ENCODE measurements around the gene MBD3.

MBD3 gene

GRCh38 chr19:1618157-1619093 is 25.8 kb upstream of the MBD3 start:
- peak; percentile 24 for DNase-seq

GRCh38 chr19:1616875-1617274 is 24.2 kb upstream of the MBD3 start:
- no peak for DNase-seq

- no peak for DNase-seq
Measured at GRCh38 chr19:1616396-1616795, 23.7 kb upstream of the MBD3 start.

- no peak for DNase-seq
Measured at GRCh38 chr19:1615156-1615765, 22.6 kb upstream of the MBD3 start.

GRCh38 chr19:1613808-1614570 is 21.3 kb upstream of the MBD3 start:
- DNase-seq: no peak

DNA sequence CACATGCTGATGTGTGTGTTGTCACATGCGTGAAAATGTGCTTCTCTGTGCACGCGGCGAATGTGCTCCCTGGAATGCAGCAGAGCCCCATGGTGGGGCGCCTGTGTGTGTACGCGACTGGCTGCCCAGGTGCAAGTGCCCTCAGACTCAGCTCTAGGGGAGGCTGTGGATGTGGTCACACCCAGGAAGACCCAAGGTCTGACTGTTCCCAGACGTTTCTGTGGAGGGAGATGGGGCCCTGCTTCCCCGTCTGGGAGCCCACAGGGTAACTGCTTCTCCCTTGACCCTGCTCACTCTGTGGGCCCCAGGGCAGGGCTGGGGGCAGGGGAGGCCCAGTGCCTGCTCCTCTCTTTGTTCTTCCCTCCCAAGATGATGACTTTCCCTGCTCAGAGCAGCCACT is 20.5 kb upstream of the MBD3 start:
- DNase-seq: no peak

DNA sequence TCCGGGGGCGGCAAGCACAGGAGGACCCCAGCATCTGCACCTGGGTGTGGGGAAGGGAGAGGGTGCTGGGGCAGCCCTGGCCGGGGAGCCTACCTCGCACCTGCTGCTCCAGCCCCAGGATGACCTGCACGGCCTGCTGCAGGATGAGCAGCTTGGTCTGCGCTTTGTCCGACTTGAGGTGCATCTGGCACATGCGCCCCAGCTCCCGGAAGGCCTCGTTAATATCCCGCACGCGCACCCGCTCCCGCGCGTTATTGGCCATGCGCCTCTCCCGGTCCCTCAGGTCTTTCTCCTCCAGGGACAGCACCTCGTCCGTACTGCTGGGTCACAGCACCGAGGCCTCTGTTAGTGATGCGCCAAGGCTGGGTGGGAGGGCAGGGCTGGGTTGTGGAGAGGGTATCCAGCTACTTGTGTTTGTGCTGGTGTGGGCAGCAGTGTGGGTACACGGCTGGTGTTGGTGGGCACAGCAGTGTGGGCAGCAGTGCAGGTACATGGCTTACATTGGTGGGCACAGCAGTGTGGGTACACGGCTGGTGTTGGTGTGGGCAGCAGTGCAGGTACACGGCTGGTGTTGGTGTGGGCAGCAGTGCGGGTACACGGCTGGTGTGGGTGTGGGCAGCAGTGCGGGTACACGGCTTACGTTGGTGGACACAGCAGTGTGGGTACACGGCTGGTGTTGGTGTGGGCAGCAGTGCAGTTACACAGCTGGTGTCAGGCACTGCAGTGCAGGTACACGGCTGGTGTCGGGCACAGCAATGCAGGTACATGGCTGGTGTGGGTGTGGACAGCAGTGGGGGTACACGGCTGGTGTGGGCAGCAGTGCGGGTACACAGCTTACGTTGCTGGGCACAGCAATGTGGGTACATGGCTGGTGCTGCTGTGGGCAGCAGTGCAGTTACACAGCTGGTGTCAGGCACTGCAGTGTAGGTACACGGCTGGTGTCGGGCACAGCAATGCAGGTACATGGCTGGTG is 19.7 kb upstream of the MBD3 start:
- DNase-seq: no peak

DNA sequence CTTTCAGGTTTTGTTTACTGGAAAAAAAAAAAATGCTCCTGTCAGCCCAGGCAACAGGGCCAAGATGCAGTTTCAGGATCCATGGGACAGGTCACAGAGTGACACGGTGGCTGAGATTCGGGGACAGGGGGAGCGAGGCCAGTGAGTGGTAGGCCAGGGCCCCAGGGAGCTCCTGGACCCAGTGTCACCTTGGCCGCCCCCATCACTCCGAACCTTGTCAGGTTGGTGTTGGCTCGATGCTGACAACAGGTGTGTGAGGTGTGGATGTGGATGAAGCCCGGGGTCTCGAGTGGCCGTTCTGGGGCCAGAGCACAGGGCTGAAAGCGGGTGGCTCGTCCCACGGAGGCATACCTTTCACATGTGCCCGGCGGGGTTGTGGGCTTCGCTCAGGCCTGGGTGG is 18.7 kb upstream of the MBD3 start:
- DNase-seq: no peak

DNA sequence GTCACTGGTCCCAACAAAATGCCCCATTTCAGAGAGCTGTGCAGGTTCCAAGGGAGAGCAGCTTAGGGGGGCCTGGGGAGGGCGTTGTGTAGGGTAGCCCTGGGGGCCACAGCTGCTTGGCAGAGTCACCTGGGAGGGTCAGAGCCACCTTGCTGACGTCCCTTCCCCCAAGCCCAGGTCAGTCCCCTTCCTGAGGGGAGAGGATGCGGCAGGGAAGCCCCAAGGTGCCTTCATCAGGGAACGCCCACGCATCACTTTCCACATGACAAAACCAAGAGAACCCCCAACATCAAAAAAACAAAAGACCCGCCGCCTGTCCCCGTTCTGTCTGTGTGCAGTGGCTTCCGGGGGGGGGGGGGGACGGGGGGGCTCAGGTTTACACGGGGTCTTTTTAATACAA is 17.9 kb upstream of the MBD3 start:
- DNase-seq: no peak

DNA sequence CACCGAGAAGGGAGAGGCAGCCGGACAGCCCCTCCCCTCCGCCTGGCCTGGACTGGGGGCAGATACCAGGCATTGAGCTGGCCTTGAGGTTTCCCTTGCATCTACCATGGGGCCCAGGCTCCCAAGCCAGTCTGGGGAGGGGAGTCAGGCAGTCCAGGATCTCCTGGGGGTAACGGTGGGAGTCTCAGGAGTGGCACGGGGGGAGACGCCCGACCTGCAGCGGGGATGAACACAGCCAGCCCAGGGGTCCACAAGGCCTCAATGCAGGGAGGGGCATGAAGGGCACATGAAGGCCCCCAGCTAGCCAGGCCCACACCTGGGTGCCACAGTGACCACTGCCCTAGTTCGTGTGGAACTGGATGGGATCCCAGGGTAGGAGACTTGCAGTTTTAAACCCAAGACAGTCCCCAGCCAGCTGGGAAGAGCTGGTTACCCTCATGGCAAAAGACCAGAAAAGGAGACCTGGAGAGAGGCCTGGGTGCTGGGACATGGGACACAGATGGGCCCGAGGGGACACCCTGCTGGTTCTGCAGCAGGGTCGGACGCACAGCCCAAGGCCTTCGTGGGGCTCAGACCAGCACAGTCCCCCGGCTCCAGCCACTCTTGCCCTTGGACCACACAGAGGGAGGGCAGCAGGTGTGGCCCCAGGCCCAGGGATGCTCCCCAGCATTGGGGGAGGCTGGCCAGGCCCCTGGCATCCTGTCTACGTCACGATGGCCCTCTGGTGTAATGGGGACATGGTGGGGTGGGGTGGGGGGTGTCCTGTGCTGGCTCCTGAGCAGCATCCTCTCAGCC is 17.2 kb upstream of the MBD3 start:
- no peak for DNase-seq

DNA sequence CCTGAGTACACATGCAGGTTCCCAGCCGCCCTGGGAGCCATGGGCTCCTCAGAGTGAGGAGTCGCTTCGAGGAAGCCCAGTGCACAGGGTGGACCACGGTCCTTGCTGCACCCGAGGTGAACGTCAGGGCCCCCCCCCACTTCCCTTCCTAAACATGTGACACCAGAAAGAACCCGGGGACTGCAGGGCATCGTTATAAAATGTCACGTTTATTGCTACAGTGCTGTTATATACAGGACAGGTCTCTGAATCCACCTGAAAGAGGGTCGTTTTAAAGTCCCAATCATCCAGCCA is 16.4 kb upstream of the MBD3 start:
- DNase-seq: peak; percentile 12

DNA sequence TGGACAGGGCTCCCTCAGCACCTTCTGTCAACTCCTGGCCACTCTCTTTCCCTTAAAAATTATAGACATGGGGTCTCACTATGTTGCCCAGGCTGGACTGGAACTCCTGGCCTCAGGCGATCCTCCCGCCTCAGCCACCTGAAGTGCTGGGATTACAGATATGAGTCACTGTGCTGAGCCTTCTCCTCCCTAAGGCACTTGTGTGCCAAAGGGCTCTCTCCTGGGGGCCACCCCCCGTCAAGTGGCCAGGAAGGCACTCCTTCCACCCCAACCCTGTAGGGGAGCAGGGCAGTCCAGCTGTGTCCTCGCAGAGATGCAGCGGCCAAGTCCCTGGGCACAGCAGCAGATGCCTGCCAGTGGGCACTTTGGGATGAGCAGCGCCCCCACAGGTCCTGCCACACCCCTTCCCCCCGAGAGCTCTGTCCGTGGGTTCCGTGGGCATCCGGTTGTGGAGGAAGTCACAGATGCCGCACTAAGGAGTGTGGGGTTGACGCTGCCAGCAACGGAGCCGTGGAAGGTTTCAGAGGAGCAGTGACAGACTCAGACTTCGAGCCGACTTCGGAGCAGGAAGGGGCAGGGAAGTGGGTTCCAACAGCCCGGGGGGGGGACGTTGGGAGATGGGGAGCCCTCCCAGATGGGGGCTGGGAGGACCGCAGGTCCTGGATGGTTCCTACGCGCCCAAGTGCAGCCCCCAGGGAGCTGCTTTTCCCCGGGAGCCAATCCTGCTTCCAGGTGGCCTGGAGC is 15.9 kb upstream of the MBD3 start:
- peak; percentile 17 for DNase-seq

GRCh38 chr19:1606138-1606651 is 13.5 kb upstream of the MBD3 start:
- DNase-seq: no peak

- peak; percentile 92 for DNase-seq
Measured at GRCh38 chr19:1605236-1606137, 12.8 kb upstream of the MBD3 start, which contains the start of gene UQCR11. Gene UQCR11, minus strand, starts transcription at chr19:1605462. Its CDS starts 53 bp downstream, at chr19:1605409.

DNA sequence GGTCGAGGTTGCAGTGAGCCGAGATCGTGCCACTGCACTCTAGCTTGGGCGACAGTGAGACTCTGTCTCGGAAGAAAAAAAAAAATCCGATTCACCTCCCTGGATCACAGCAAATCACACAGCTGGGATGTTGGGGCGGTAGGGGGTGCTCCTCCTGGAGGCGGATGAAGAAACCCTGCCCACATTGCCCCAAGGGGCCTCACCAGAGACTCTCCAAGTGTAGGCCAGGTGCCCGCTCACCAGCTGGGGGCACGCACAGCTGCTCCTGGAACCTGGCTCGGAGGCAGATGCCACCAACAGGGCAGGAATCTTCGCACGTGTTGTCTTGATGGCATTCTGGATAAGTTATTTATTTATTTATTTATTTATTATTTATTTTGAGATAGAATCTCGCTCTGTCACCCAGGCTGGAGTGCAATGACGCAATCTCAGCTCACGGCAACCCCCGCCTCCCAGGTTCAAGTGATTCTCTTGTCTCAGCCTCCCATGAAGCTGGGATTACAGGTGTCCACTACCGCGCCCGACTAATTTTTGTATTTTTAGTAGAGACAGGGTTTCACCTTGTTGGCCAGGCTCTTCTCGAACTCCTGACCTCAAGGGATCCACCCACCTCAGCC is 9.5 kb upstream of the MBD3 start:
- DNase-seq: no peak

DNA sequence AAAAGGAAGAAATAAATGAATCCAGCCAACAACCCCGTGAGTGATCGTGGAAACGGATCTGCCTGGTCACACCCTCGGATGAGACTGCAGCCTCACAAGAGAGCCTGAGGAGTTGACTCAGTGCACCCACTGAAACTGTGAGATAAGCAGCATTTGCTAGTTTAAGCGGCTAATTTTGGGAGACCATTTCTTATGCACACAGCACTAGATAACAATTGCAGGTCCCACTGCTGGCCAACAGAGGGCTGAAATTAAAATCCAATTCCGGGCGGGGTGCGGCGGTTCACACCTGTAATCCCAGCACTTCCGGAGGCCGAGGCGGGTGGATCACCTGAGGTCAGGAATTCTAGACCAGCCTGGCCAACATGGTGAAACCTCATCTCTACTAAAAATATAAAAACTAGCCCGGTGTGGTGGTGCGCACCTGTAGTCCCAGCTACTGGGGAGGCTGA is 9.0 kb upstream of the MBD3 start:
- no peak for DNase-seq

- DNase-seq: no peak
Measured at GRCh38 chr19:1599460-1599846, 6.8 kb upstream of the MBD3 start.

DNA sequence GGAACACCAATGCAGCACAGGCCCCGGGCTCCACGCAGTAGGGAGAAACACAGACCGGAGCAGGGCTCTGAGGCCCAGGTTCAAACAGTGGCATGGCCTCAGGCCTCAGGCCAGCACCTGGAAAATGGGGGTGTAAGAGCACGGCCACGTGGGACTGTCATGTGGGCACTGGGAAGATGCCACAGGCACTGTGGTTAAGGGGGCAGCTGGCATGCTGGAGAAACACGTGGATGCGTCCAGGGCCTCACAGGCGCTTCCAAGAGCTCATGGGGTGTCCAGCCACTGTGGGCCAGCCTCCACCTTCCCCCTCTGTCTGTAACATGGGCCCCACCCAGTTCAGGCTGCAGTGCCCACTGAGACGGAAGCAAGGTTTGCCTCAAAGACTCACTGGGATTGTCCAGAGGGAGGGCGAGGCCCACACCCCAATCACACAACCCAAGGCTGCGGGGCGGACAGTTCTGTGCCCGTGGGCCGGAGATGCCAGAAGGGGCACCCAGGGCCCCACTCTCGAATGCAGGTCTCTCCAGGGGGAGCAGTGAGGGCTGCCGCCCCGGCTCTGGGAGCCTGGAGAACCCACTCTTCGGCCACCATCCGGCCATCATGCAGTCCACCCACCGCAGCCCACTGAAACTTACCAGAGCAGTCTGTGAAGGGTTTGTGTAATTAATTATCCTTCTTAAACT is 6.3 kb upstream of the MBD3 start:
- no peak for DNase-seq

GRCh38 chr19:1593501-1593772 is 772 bp upstream of the MBD3 start:
- DNase-seq: no peak
